ENCODE data around the gene FMR1.

The FMR1 gene

GRCh38 chrX:147981038-147981752 lies 69.5 kb downstream of the FMR1 start, which contains the start of gene FMR1NB:
FMR1NB (plus strand) TSS chrX:147981337; CDS start chrX:147981403, 66 bp downstream.
- DNase-seq (ENCODE audit: insufficient read length, low spot score) (no peak), FAIRE-seq (no peak)
- TF ChIP-seq TAF1 (IDR thresholded peaks at IDR 0.05; ENCODE audit: low read depth, low read length): no peak
- no peak for TF ChIP-seq SPI1 (IDR thresholded peaks at IDR 0.05; ENCODE audit: low read depth, low read length)
- TF ChIP-seq POLR2A (IDR thresholded peaks at IDR 0.05; ENCODE audit: low read depth, low read length): no peak
- TF ChIP-seq PAX5 (IDR thresholded peaks at IDR 0.05; ENCODE audit: insufficient read depth, low read length, severe bottlenecking): no peak
- no peak for TF ChIP-seq POU2F2 (IDR thresholded peaks at IDR 0.05; ENCODE audit: low read depth, low read length)
- TF ChIP-seq POLR2AphosphoS5 (IDR thresholded peaks at IDR 0.05; ENCODE audit: low read depth, low read length): no peak
